ENCODE measurements around the gene NFE2L1.

The NFE2L1 gene

GRCh38 chr17:48046296-48046695, 1.9 kb upstream of the NFE2L1 start:
- in situ Hi-C loops (cut with MboI; ENCODE audit: low sequenced_read_pairs): no loop called here

- in situ Hi-C loops (cut with MboI; ENCODE audit: low sequenced_read_pairs): no loop called here
Observed at GRCh38 chr17:48047113-48047740, 932 bp upstream of the NFE2L1 start.

- in situ Hi-C loops (cut with MboI; ENCODE audit: low sequenced_read_pairs): no loop called here
Observed at GRCh38 chr17:48048384-48049126, 396 bp downstream of the NFE2L1 start.

- in situ Hi-C loops (cut with MboI; ENCODE audit: low sequenced_read_pairs): no loop called here
Observed at GRCh38 chr17:48051283-48051682, 3.1 kb downstream of the NFE2L1 start.

GRCh38 chr17:48051706-48052486, 3.7 kb downstream of the NFE2L1 start:
- in situ Hi-C loops (cut with MboI; ENCODE audit: low sequenced_read_pairs): no loop called here

GRCh38 chr17:48052956-48053757, 5.0 kb downstream of the NFE2L1 start:
- in situ Hi-C loops (cut with MboI; ENCODE audit: low sequenced_read_pairs): no loop called here

GRCh38 chr17:48053758-48054237, 5.6 kb downstream of the NFE2L1 start:
- in situ Hi-C loops (cut with MboI; ENCODE audit: low sequenced_read_pairs): no loop called here

- in situ Hi-C loops (cut with MboI; ENCODE audit: low sequenced_read_pairs): no loop called here
Observed at GRCh38 chr17:48054238-48055185, 6.4 kb downstream of the NFE2L1 start.

GRCh38 chr17:48055531-48056245, 7.5 kb downstream of the NFE2L1 start:
- in situ Hi-C loops (cut with MboI; ENCODE audit: low sequenced_read_pairs): no loop called here

GRCh38 chr17:48056246-48056745, 8.1 kb downstream of the NFE2L1 start:
- in situ Hi-C loops (cut with MboI; ENCODE audit: low sequenced_read_pairs): no loop called here

- in situ Hi-C loops (cut with MboI; ENCODE audit: low sequenced_read_pairs): no loop called here
Observed at GRCh38 chr17:48056879-48057278, 8.7 kb downstream of the NFE2L1 start.

- in situ Hi-C loops (cut with MboI; ENCODE audit: low sequenced_read_pairs): no loop called here
Observed at GRCh38 chr17:48057626-48058025, 9.5 kb downstream of the NFE2L1 start.

- in situ Hi-C loops (cut with MboI; ENCODE audit: low sequenced_read_pairs): no loop called here
Observed at GRCh38 chr17:48058393-48059124, 10.4 kb downstream of the NFE2L1 start.

GRCh38 chr17:48059125-48059668, 11.0 kb downstream of the NFE2L1 start:
- in situ Hi-C loops (cut with MboI; ENCODE audit: low sequenced_read_pairs): no loop called here

GRCh38 chr17:48060249-48060648, 12.1 kb downstream of the NFE2L1 start:
- in situ Hi-C loops (cut with MboI; ENCODE audit: low sequenced_read_pairs): no loop called here

GRCh38 chr17:48062273-48062672, 14.1 kb downstream of the NFE2L1 start:
- in situ Hi-C loops (cut with MboI; ENCODE audit: low sequenced_read_pairs): no loop called here

- in situ Hi-C loops (cut with MboI; ENCODE audit: low sequenced_read_pairs): no loop called here
Observed at GRCh38 chr17:48064638-48065037, 16.5 kb downstream of the NFE2L1 start.

- in situ Hi-C loops (cut with MboI; ENCODE audit: low sequenced_read_pairs): no loop called here
Observed at GRCh38 chr17:48066192-48066591, 18.0 kb downstream of the NFE2L1 start.
